OCI-LY1 (cell line): ENCODE data around the gene ZSWIM9.
A peak's percentile ranks its signal among the peaks of the same experiment; 100 is the strongest.

Experiments used
- H2AFZ ChIP-seq: fragments of 200-600 bp; sonication (generic), shearing (Covaris generic); 2 replicates; pipeline ENCODE4 v1.6.0; 2014; ENCODE audit warnings: antibody characterized with exemption, mild to moderate bottlenecking, low read length
- H3F3A ChIP-seq: fragments of 200-600 bp; sonication (generic), shearing (Covaris generic); 2 replicates; pipeline ENCODE4 v1.6.0; 2014; ENCODE audit warnings: mild to moderate bottlenecking, antibody characterized with exemption, low read length, moderate library complexity; ENCODE audit not compliant: insufficient read depth
- H3K27ac ChIP-seq: fragments of 200-600 bp; sonication (generic); 2 replicates; pipeline ENCODE4 v1.5.1; 2014; ENCODE audit warnings: low read length, mixed run types, mild to moderate bottlenecking, low read depth; ENCODE audit not compliant: poor library complexity, severe bottlenecking
- H3K27me3 ChIP-seq: fragments of 200-600 bp; sonication (generic); 2 replicates; pipeline ENCODE4 v1.6.0; 2014; ENCODE audit warnings: antibody characterized with exemption, mild to moderate bottlenecking, low read length, moderate library complexity; ENCODE audit not compliant: insufficient read depth
- H3K36me3 ChIP-seq: fragments of 200-600 bp; sonication (generic); 2 replicates; pipeline ENCODE4 v1.6.1; 2014; ENCODE audit warnings: mild to moderate bottlenecking, antibody characterized with exemption, low read length, moderate library complexity, mixed read lengths; ENCODE audit not compliant: insufficient read depth
- H3K4me1 ChIP-seq: fragments of 200-600 bp; sonication (generic); 2 replicates; pipeline ENCODE4 v1.5.1; 2014; ENCODE audit warnings: mild to moderate bottlenecking, low read length, moderate library complexity; ENCODE audit not compliant: insufficient read depth, severe bottlenecking
- H3K4me2 ChIP-seq: fragments of 200-600 bp; sonication (generic), shearing (Covaris generic); 2 replicates; pipeline ENCODE4 v1.6.1; 2014; ENCODE audit warnings: low read length
- H3K4me3 ChIP-seq: fragments of 200-600 bp; sonication (generic); 2 replicates; pipeline ENCODE4 v1.5.1; 2014; ENCODE audit warnings: low read length, low read depth, mild to moderate bottlenecking, mixed read lengths; ENCODE audit not compliant: poor library complexity, severe bottlenecking
- H3K79me2 ChIP-seq: fragments of 200-600 bp; shearing (Covaris generic); 2 replicates; pipeline ENCODE4 v1.6.1; 2016; ENCODE audit warnings: mixed run types, low read length, mixed read lengths; ENCODE audit not compliant: insufficient read depth
- H3K9ac ChIP-seq: fragments of 200-600 bp; sonication (generic), shearing (Covaris generic); 2 replicates; pipeline ENCODE4 v1.6.1; 2014; ENCODE audit warnings: mild to moderate bottlenecking, low read length, mixed read lengths
- H3K9me2 ChIP-seq: fragments of 200-600 bp; sonication (generic), shearing (Covaris generic); 2 replicates; pipeline ENCODE4 v1.6.1; 2014; ENCODE audit warnings: low read depth, mild to moderate bottlenecking, low read length, mixed read lengths
- H3K9me3 ChIP-seq: fragments of 200-600 bp; shearing (Covaris generic); 2 replicates; pipeline ENCODE4 v1.6.1; 2014; ENCODE audit warnings: low read length, mixed read lengths
- H4K20me1 ChIP-seq: fragments of 200-600 bp; sonication (generic), shearing (Covaris generic); 2 replicates; pipeline ENCODE4 v1.6.0; 2016; ENCODE audit warnings: mild to moderate bottlenecking, low read length; ENCODE audit not compliant: insufficient read depth
- EZH2 ChIP-seq: fragments of 200-600 bp; sonication (generic), shearing (Covaris generic); IDR thresholded peaks from 2 replicates; pipeline ENCODE4 v1.8.0; 2017; ENCODE audit warnings: borderline replicate concordance, mixed run types, mild to moderate bottlenecking, antibody characterized with exemption, low read length, moderate library complexity, mixed read lengths
- TF ChIP-seq, protein P1 (sequence below): fragments of 200-600 bp; sonication (generic), shearing (Covaris generic); IDR thresholded peaks from 2 replicates; pipeline ENCODE4 v1.5.1; 2017; ENCODE audit warnings: mild to moderate bottlenecking, antibody characterized with exemption, low read length, moderate library complexity, mixed read lengths

ZSWIM9 gene

DNA sequence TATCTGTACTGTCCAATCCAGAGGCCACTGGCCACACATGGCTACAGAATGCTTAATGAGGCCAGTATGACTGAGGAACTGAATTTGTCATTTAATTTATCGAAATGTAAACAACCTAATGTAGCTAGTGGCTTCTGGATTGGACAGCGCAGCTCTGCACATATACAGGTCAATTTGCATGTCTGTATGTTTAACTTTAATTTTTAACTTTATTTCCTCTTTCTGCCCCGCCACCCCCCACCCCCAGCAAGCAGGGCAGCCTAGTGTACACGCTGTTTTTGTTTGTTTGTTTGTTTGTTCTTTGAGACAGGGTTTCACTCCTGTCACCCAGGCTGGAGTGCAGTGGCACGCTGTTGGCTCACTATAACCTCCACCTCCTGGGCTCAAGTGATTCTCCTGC is 15.5 kb downstream of the ZSWIM9 start:
- H3K27me3 ChIP-seq = no peaks in the 10 kb centered on the region
- TF ChIP-seq EZH2 = no peak
- TF ChIP-seq, protein P1, sequence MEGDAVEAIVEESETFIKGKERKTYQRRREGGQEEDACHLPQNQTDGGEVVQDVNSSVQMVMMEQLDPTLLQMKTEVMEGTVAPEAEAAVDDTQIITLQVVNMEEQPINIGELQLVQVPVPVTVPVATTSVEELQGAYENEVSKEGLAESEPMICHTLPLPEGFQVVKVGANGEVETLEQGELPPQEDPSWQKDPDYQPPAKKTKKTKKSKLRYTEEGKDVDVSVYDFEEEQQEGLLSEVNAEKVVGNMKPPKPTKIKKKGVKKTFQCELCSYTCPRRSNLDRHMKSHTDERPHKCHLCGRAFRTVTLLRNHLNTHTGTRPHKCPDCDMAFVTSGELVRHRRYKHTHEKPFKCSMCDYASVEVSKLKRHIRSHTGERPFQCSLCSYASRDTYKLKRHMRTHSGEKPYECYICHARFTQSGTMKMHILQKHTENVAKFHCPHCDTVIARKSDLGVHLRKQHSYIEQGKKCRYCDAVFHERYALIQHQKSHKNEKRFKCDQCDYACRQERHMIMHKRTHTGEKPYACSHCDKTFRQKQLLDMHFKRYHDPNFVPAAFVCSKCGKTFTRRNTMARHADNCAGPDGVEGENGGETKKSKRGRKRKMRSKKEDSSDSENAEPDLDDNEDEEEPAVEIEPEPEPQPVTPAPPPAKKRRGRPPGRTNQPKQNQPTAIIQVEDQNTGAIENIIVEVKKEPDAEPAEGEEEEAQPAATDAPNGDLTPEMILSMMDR = no peak
- H4K20me1 ChIP-seq = no peaks in the 10 kb centered on the region
- H3K9me2 ChIP-seq = no peaks in the 10 kb centered on the region
- H3K4me1 ChIP-seq = peaks cover 33% of the 10 kb centered on the region
- peak overlapping the region; percentile 88 for H3K27ac ChIP-seq
- peaks cover 8% of the 10 kb centered on the region for H3K9me3 ChIP-seq
- H3K4me2 ChIP-seq = peak overlapping the region; percentile 49; the same call in 1 of the 2 replicates
- H3F3A ChIP-seq = no peaks in the 10 kb centered on the region; the same call in 1 of the 2 replicates
- H2AFZ ChIP-seq = no peak overlapping the region
- H3K79me2 ChIP-seq = no peaks in the 10 kb centered on the region
- H3K4me3 ChIP-seq = no peak overlapping the region
- H3K9ac ChIP-seq = peak overlapping the region; percentile 17; the same call in 1 of the 2 replicates
- peaks cover 23% of the 10 kb centered on the region for H3K36me3 ChIP-seq

DNA sequence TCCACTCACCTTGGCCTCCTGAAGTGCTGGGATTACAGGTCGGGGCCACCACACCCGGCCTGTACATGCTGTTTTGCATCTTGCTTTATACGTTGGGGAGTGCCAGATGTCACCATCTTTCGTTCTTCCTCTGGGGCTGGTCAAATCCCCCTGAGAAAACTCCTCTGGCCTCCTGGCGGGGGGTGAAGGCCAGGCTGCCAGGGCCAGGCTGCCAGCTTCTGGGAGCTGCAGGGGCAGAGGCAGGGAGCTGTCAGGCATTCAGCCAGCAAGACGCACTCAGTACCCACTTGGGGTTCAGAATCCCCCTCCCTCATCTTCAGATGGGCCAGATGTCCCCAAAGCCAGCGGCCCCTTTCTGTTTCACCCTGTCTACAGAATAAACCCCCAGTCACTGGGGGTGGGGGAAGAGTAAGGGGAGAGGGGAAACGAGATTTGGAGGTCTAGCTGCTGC is 16.1 kb downstream of the ZSWIM9 start:
- Histone ChIP-seq H3K27me3 (no peaks in the 10 kb centered on the region), H3K9me2 (no peaks in the 10 kb centered on the region), H3F3A (no peaks in the 10 kb centered on the region; the same call in 1 of the 2 replicates), H3K9me3 (peaks cover 2% of the 10 kb centered on the region), H3K27ac (peak overlapping the region; percentile 88), H3K4me2 (peak overlapping the region; percentile 49), H2AFZ (no peak overlapping the region), H4K20me1 (no peaks in the 10 kb centered on the region), H3K4me3 (no peak overlapping the region), H3K79me2 (no peaks in the 10 kb centered on the region), H3K36me3 (peaks cover 19% of the 10 kb centered on the region), H3K4me1 (peaks cover 33% of the 10 kb centered on the region), H3K9ac (peak overlapping the region; percentile 17; the same call in 1 of the 2 replicates)
- no peak for TF ChIP-seq EZH2
- TF ChIP-seq, protein P1 = no peak

GRCh38 chr19:48190288-48190884 is 19.9 kb downstream of the ZSWIM9 start:
- Histone ChIP-seq H3F3A (no peaks in the 10 kb centered on the region), H3K9me2 (no peaks in the 10 kb centered on the region), H2AFZ (no peak overlapping the region), H3K79me2 (no peaks in the 10 kb centered on the region), H3K36me3 (peaks cover 6% of the 10 kb centered on the region), H3K4me3 (peak overlapping the region; percentile 23), H4K20me1 (no peaks in the 10 kb centered on the region), H3K9ac (peak overlapping the region; percentile 12; the same call in 1 of the 2 replicates), H3K27me3 (no peaks in the 10 kb centered on the region), H3K27ac (peak overlapping the region; percentile 68), H3K4me2 (peak overlapping the region; percentile 39; the same call in 1 of the 2 replicates), H3K4me1 (peaks cover 34% of the 10 kb centered on the region), H3K9me3 (no peaks in the 10 kb centered on the region)
- no peak for TF ChIP-seq EZH2
- TF ChIP-seq, protein P1 = peak; percentile 70
